HG03354 (cell line): ENCODE data around the gene SLIT3.

Experiments
- ATAC-seq: cut with Tn5 transposase; IDR thresholded peaks from one replicate; pipeline ENCODE4 v1.9.1; 2021; ENCODE audit warnings: mild to moderate bottlenecking; ENCODE audit not compliant: unreplicated experiment, poor library complexity, severe bottlenecking

SLIT3 gene

GRCh38 chr5:168727547-168727946 lies 573.4 kb downstream of the SLIT3 start:
- no peak for ATAC-seq

GRCh38 chr5:168726342-168726741 lies 574.6 kb downstream of the SLIT3 start:
- ATAC-seq: no peak

- ATAC-seq: no peak
These were observed 576.7 kb downstream of the SLIT3 start for GRCh38 chr5:168724227-168724626.

GRCh38 chr5:168723037-168723436 lies 577.9 kb downstream of the SLIT3 start:
- no peak for ATAC-seq

GRCh38 chr5:168721966-168722365 lies 579.0 kb downstream of the SLIT3 start:
- no peak for ATAC-seq

- ATAC-seq: no peak
These were observed 579.8 kb downstream of the SLIT3 start for GRCh38 chr5:168721002-168721753.

GRCh38 chr5:168720575-168720974 lies 580.4 kb downstream of the SLIT3 start:
- ATAC-seq: no peak

- ATAC-seq: no peak
These were observed 586.9 kb downstream of the SLIT3 start for GRCh38 chr5:168714046-168714445.

GRCh38 chr5:168713051-168713450 lies 587.9 kb downstream of the SLIT3 start:
- ATAC-seq: no peak

GRCh38 chr5:168712280-168712924 lies 588.5 kb downstream of the SLIT3 start:
- ATAC-seq: no peak

GRCh38 chr5:168710706-168711105 lies 590.2 kb downstream of the SLIT3 start:
- ATAC-seq: no peak

GRCh38 chr5:168707716-168708695 lies 592.9 kb downstream of the SLIT3 start:
- ATAC-seq: no peak

- no peak for ATAC-seq
These were observed 594.3 kb downstream of the SLIT3 start for GRCh38 chr5:168706655-168707069.

- no peak for ATAC-seq
These were observed 595.6 kb downstream of the SLIT3 start for GRCh38 chr5:168705321-168705720.

GRCh38 chr5:168702511-168702910 lies 598.4 kb downstream of the SLIT3 start:
- no peak for ATAC-seq

GRCh38 chr5:168701641-168702040 lies 599.3 kb downstream of the SLIT3 start:
- ATAC-seq: no peak

- ATAC-seq: no peak
These were observed 601.9 kb downstream of the SLIT3 start for GRCh38 chr5:168699002-168699401.

- no peak for ATAC-seq
These were observed 603.8 kb downstream of the SLIT3 start for GRCh38 chr5:168697034-168697720.

GRCh38 chr5:168696611-168697010 lies 604.3 kb downstream of the SLIT3 start:
- ATAC-seq: no peak
